Adrenal gland (tissue), 5 donors: ENCODE measurements around the gene KRTAP5-5.

Experiments
- POLR2A ChIP-seq, 2 donors: fragments of 450-650 bp; IDR thresholded peaks; one replicate each; pipeline ENCODE4 v1.6.1; 2017; ENCODE audit warnings: antibody characterized with exemption in 2 of 2, mild to moderate bottlenecking in 2 of 2, moderate library complexity in 1 of 2
- TF ChIP-seq, protein P1 (sequence below), 6 experiments: fragments of 450-650 bp in 4 of 6; fragments of 200-600 bp in 2 of 6; sonication (generic) in 1 of 6; IDR thresholded peaks; 1 replicate in 5 of 6; 2 replicates in 1 of 6; pipeline versions ENCODE4 v1.5.1 to v1.8.0; 2016 to 2021; ENCODE audit warnings: antibody characterized with exemption in 6 of 6, mild to moderate bottlenecking in 2 of 6, moderate library complexity in 1 of 6
- donor health status: DM: no; HTN: no; CAD: no.

GRCh38 chr11:1632053-1632714, 2.6 kb downstream of the KRTAP5-5 start:
- no peak for TF ChIP-seq POLR2A (IDR thresholded peaks at IDR 0.05)
- TF ChIP-seq, protein P1, sequence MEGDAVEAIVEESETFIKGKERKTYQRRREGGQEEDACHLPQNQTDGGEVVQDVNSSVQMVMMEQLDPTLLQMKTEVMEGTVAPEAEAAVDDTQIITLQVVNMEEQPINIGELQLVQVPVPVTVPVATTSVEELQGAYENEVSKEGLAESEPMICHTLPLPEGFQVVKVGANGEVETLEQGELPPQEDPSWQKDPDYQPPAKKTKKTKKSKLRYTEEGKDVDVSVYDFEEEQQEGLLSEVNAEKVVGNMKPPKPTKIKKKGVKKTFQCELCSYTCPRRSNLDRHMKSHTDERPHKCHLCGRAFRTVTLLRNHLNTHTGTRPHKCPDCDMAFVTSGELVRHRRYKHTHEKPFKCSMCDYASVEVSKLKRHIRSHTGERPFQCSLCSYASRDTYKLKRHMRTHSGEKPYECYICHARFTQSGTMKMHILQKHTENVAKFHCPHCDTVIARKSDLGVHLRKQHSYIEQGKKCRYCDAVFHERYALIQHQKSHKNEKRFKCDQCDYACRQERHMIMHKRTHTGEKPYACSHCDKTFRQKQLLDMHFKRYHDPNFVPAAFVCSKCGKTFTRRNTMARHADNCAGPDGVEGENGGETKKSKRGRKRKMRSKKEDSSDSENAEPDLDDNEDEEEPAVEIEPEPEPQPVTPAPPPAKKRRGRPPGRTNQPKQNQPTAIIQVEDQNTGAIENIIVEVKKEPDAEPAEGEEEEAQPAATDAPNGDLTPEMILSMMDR (IDR thresholded peaks at IDR 0.05): no peak
